Astrocyte (in vitro differentiated cells and primary cell): Measurements from ENCODE around the gene PPM1B. TPM values are rescaled to one million over a fixed set of nuclear protein-coding genes. Genes with fewer than 3 reads are reported as not detected.

Experiments
- DNase-seq: peaks from one replicate; pipeline ENCODE4 v3.0.0-alpha.2; 2010; ENCODE audit warnings: low read depth
- FAIRE-seq: peaks from 2 replicates; lab custom pipeline; 2011; peaks lifted over from hg19 to GRCh38; lab: Jason Lieb, UNC
- H2AFZ ChIP-seq: 2 replicates; pipeline ENCODE4 v1.6.0; 2012; ENCODE audit warnings: low read depth, low read length, inconsistent platforms
- H3K27ac ChIP-seq: 2 replicates; pipeline ENCODE4 v1.5.1; 2011; ENCODE audit warnings: low read depth, low read length, inconsistent platforms
- H3K27me3 ChIP-seq: 2 replicates; pipeline ENCODE4 v1.6.0; 2011; ENCODE audit warnings: low read length, inconsistent platforms; ENCODE audit not compliant: insufficient read depth
- H3K36me3 ChIP-seq: 2 replicates; pipeline ENCODE4 v1.5.1; 2011; ENCODE audit warnings: low read length, inconsistent platforms; ENCODE audit not compliant: insufficient read depth
- H3K4me1 ChIP-seq: 2 replicates; pipeline ENCODE4 v1.5.1; 2011; ENCODE audit warnings: low read length, inconsistent platforms; ENCODE audit not compliant: insufficient read depth
- H3K4me2 ChIP-seq: 2 replicates; pipeline ENCODE4 v1.6.0; 2012; ENCODE audit warnings: low read length, inconsistent platforms
- H3K4me3 ChIP-seq: 2 replicates; pipeline ENCODE4 v1.5.1; 2011; ENCODE audit warnings: low read depth, mild to moderate bottlenecking, low read length, inconsistent platforms; ENCODE audit not compliant: insufficient read depth
- H3K79me2 ChIP-seq: 2 replicates; pipeline ENCODE4 v1.6.0; 2012; ENCODE audit warnings: mild to moderate bottlenecking, low read length, inconsistent platforms; ENCODE audit not compliant: insufficient read depth
- H3K9ac ChIP-seq: 2 replicates; pipeline ENCODE4 v1.6.0; 2012; ENCODE audit warnings: mild to moderate bottlenecking, low read length, inconsistent platforms
- H3K9me3 ChIP-seq: 2 replicates; pipeline ENCODE4 v1.5.1; 2012; ENCODE audit warnings: low read depth, mild to moderate bottlenecking, low read length, inconsistent platforms; ENCODE audit not compliant: insufficient read depth
- H4K20me1 ChIP-seq: 2 replicates; pipeline ENCODE4 v1.6.0; 2012; ENCODE audit warnings: low read length, inconsistent platforms; ENCODE audit not compliant: insufficient read depth
- H3K27ac Mint-ChIP-seq: one replicate; pipeline ENCODE4 v1.8.0; 2021; ENCODE audit warnings: mild to moderate bottlenecking, mixed read lengths; ENCODE audit not compliant: unreplicated experiment
- H3K27me3 Mint-ChIP-seq: one replicate; pipeline ENCODE4 v1.8.0; 2021; ENCODE audit warnings: low read depth, mixed read lengths; ENCODE audit not compliant: unreplicated experiment
- H3K36me3 Mint-ChIP-seq: one replicate; pipeline ENCODE4 v1.8.0; 2021; ENCODE audit warnings: low read depth, mixed read lengths; ENCODE audit not compliant: unreplicated experiment
- H3K4me1 Mint-ChIP-seq: one replicate; pipeline ENCODE4 v1.8.0; 2021; ENCODE audit warnings: low read depth, mixed read lengths; ENCODE audit not compliant: unreplicated experiment
- H3K4me3 Mint-ChIP-seq: one replicate; pipeline ENCODE4 v1.8.0; 2021; ENCODE audit warnings: mild to moderate bottlenecking, moderate library complexity, mixed read lengths; ENCODE audit not compliant: unreplicated experiment
- H3K9me3 Mint-ChIP-seq: one replicate; pipeline ENCODE4 v1.8.0; 2021; ENCODE audit warnings: mild to moderate bottlenecking, mixed read lengths; ENCODE audit not compliant: unreplicated experiment
- CTCF ChIP-seq: IDR thresholded peaks from 2 replicates; pipeline ENCODE4 v1.5.1; 2011; ENCODE audit warnings: low read depth, mild to moderate bottlenecking, inconsistent platforms, low read length, moderate library complexity; ENCODE audit not compliant: insufficient read depth
- EZH2 ChIP-seq: IDR thresholded peaks from 2 replicates; pipeline ENCODE4 v1.6.1; 2012; ENCODE audit warnings: mild to moderate bottlenecking, low read length, inconsistent platforms; ENCODE audit not compliant: insufficient read depth
- total RNA-seq: library from RNA; stranded (reverse); gene quantifications from 2 replicates; pipeline ENCODE4 v1.2.1, GENCODE V29; 2021

Gene PPM1B
- total RNA-seq, 1 donor from 2014 or later, result 39.4 TPM

- no peak for TF ChIP-seq EZH2
- no peak for TF ChIP-seq CTCF
- no peak overlapping the region for H3K27ac ChIP-seq
- FAIRE-seq (no peak), DNase-seq (no peak)
- H3K27me3 ChIP-seq, result no peaks in the 10 kb centered on the region
- peaks cover 7% of the 10 kb centered on the region for H3K4me1 Mint-ChIP-seq
- no peak overlapping the region for H3K4me3 ChIP-seq
- peaks cover 7% of the 10 kb centered on the region for H3K36me3 Mint-ChIP-seq
- no peaks in the 10 kb centered on the region for H3K4me1 ChIP-seq
- H3K9ac ChIP-seq, result no peak overlapping the region
- H3K79me2 ChIP-seq, result no peaks in the 10 kb centered on the region
- no peak overlapping the region for H2AFZ ChIP-seq
- no peaks in the 10 kb centered on the region for H3K27me3 Mint-ChIP-seq
- H3K4me2 ChIP-seq, result no peak overlapping the region
- H3K27ac Mint-ChIP-seq, result no peak overlapping the region
- no peaks in the 10 kb centered on the region for H3K36me3 ChIP-seq
- H3K4me3 Mint-ChIP-seq, result no peak overlapping the region
- no peaks in the 10 kb centered on the region for H3K9me3 ChIP-seq
- no peaks in the 10 kb centered on the region for H3K9me3 Mint-ChIP-seq
- no peaks in the 10 kb centered on the region for H4K20me1 ChIP-seq
Observed at GRCh38 chr2:44215827-44216226, 47.2 kb downstream of the PPM1B start.

GRCh38 chr2:44218771-44219170 is 50.1 kb downstream of the PPM1B start:
- H3K79me2 ChIP-seq, result no peaks in the 10 kb centered on the region
- FAIRE-seq (no peak), DNase-seq (no peak)
- H3K27ac ChIP-seq, result no peak overlapping the region
- no peaks in the 10 kb centered on the region for H3K9me3 ChIP-seq
- Mint-ChIP-seq H3K4me1 (peaks cover 4% of the 10 kb centered on the region), H3K27me3 (no peaks in the 10 kb centered on the region), H3K27ac (no peak overlapping the region), H3K9me3 (no peaks in the 10 kb centered on the region), H3K36me3 (peaks cover 5% of the 10 kb centered on the region), H3K4me3 (no peak overlapping the region)
- no peak overlapping the region for H2AFZ ChIP-seq
- TF ChIP-seq CTCF (no peak), EZH2 (no peak)
- H4K20me1 ChIP-seq, result no peaks in the 10 kb centered on the region
- no peak overlapping the region for H3K4me3 ChIP-seq
- H3K4me1 ChIP-seq, result no peaks in the 10 kb centered on the region
- H3K9ac ChIP-seq, result no peak overlapping the region
- H3K27me3 ChIP-seq, result no peaks in the 10 kb centered on the region
- no peaks in the 10 kb centered on the region for H3K36me3 ChIP-seq
- H3K4me2 ChIP-seq, result no peak overlapping the region

GRCh38 chr2:44226753-44227152 is 58.1 kb downstream of the PPM1B start:
- Histone ChIP-seq H3K36me3 (no peaks in the 10 kb centered on the region), H3K4me2 (no peak overlapping the region), H3K79me2 (no peaks in the 10 kb centered on the region), H3K9ac (no peak overlapping the region), H3K4me3 (no peak overlapping the region), H3K27ac (no peak overlapping the region), H3K9me3 (no peaks in the 10 kb centered on the region), H4K20me1 (peaks cover 3% of the 10 kb centered on the region), H3K4me1 (no peaks in the 10 kb centered on the region), H3K27me3 (no peaks in the 10 kb centered on the region), H2AFZ (no peak overlapping the region)
- Mint-ChIP-seq H3K4me1 (peaks cover 2% of the 10 kb centered on the region), H3K9me3 (no peaks in the 10 kb centered on the region), H3K36me3 (no peaks in the 10 kb centered on the region), H3K27me3 (no peaks in the 10 kb centered on the region), H3K27ac (no peak overlapping the region), H3K4me3 (no peak overlapping the region)
- no peak for DNase-seq
- no peak for FAIRE-seq
- TF ChIP-seq EZH2, result no peak
- no peak for TF ChIP-seq CTCF
